Ishikawa (cell line): ENCODE measurements around the gene RAI14.

ENCODE experiments used
- CEBPB ChIP-seq: IDR thresholded peaks from 2 replicates; pipeline ENCODE4 v1.6.1; 2012
- CREB1 ChIP-seq: IDR thresholded peaks from 2 replicates; pipeline ENCODE4 v1.6.1; 2012; ENCODE audit warnings: low read depth
- EP300 ChIP-seq: IDR thresholded peaks from 2 replicates; pipeline ENCODE4 v1.6.1; 2012; ENCODE audit warnings: borderline replicate concordance
- FOXM1 ChIP-seq: IDR thresholded peaks from 2 replicates; pipeline ENCODE4 v1.6.1; 2012; ENCODE audit warnings: low read depth, borderline replicate concordance
- TCF12 ChIP-seq: IDR thresholded peaks from 2 replicates; pipeline ENCODE4 v1.6.1; 2012; ENCODE audit warnings: low read depth
- TEAD4 ChIP-seq: IDR thresholded peaks from 2 replicates; pipeline ENCODE4 v1.6.1; 2012

GRCh38 chr5:34657988-34658387 is 1.9 kb downstream of the RAI14 start:
- TF ChIP-seq FOXM1 (no peak), EP300 (no peak), TEAD4 (no peak), TCF12 (no peak), CREB1 (no peak), CEBPB (no peak)
